Retinal pigment epithelial cell (primary cell): ENCODE results near the gene TCIRG1.
"Not testable (repeated sequence)": the region's sequence is repeated elsewhere in the genome, so short reads cannot be mapped to it uniquely, and the experiment has no call there.

Source experiments
- DNase-seq: peaks from one replicate; pipeline ENCODE4 v3.0.0-alpha.2; 2010; ENCODE audit warnings: low read depth
- H3K4me3 ChIP-seq: 2 replicates; pipeline ENCODE4 v1.5.1; 2011; ENCODE audit warnings: mild to moderate bottlenecking, low read length, control low read depth, moderate library complexity
- TF ChIP-seq, protein P1 (sequence below): conservative IDR thresholded peaks from 2 replicates; pipeline ENCODE4 v1.5.1; 2011; ENCODE audit warnings: low read depth, low read length, control low read depth, inconsistent platforms

Gene TCIRG1, protein sequence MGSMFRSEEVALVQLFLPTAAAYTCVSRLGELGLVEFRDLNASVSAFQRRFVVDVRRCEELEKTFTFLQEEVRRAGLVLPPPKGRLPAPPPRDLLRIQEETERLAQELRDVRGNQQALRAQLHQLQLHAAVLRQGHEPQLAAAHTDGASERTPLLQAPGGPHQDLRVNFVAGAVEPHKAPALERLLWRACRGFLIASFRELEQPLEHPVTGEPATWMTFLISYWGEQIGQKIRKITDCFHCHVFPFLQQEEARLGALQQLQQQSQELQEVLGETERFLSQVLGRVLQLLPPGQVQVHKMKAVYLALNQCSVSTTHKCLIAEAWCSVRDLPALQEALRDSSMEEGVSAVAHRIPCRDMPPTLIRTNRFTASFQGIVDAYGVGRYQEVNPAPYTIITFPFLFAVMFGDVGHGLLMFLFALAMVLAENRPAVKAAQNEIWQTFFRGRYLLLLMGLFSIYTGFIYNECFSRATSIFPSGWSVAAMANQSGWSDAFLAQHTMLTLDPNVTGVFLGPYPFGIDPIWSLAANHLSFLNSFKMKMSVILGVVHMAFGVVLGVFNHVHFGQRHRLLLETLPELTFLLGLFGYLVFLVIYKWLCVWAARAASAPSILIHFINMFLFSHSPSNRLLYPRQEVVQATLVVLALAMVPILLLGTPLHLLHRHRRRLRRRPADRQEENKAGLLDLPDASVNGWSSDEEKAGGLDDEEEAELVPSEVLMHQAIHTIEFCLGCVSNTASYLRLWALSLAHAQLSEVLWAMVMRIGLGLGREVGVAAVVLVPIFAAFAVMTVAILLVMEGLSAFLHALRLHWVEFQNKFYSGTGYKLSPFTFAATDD

DNA sequence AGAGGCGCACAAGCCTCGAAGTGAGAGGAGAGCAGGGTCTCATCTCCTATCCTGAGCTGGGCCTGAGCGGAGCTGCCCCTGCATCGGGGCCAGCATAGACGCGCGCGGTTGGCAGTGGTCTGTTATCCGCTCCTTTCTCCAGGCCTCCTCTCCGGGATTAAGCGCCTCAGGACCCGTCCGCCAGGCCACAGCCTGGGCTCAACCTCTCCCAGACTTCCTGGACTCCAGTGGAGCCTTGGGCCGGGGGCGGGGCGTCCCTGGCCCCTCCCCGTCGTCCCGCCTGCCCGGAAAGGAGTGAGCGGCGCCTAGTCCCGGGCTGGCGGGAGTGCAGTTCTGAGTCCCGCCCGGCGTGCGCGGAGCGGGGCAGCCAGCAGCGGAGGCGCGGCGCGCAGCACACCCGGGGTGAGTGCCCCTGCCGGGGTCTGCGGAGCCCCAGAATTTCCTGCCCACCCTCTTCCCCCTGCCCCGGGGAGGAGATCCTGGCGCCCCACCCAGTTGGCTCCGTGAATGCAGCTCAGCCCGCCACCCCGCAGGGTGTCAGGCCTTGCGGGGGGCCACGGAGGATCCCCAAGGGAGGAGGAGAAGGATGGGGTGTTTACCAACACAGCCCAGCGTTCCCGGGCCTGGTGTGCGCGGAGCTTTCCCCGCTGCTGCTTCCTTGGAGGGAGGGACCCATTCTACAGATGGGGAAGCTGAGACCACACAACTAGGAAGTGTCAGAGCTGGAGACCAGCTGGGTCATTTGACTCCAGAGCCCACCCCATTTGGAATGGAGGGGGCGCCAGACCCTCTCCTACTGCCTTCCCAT, at the start of gene TCIRG1:
Gene TCIRG1 (plus strand): TSS at position 308 of the 808 bp plus-strand sequence. CDS start 2,247 bp downstream, outside the sequence.
- peak within 1 kb of the TSS; percentile 55 for H3K4me3 ChIP-seq
- no peak for DNase-seq
- TF ChIP-seq, protein P1, sequence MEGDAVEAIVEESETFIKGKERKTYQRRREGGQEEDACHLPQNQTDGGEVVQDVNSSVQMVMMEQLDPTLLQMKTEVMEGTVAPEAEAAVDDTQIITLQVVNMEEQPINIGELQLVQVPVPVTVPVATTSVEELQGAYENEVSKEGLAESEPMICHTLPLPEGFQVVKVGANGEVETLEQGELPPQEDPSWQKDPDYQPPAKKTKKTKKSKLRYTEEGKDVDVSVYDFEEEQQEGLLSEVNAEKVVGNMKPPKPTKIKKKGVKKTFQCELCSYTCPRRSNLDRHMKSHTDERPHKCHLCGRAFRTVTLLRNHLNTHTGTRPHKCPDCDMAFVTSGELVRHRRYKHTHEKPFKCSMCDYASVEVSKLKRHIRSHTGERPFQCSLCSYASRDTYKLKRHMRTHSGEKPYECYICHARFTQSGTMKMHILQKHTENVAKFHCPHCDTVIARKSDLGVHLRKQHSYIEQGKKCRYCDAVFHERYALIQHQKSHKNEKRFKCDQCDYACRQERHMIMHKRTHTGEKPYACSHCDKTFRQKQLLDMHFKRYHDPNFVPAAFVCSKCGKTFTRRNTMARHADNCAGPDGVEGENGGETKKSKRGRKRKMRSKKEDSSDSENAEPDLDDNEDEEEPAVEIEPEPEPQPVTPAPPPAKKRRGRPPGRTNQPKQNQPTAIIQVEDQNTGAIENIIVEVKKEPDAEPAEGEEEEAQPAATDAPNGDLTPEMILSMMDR, result no peak

DNA sequence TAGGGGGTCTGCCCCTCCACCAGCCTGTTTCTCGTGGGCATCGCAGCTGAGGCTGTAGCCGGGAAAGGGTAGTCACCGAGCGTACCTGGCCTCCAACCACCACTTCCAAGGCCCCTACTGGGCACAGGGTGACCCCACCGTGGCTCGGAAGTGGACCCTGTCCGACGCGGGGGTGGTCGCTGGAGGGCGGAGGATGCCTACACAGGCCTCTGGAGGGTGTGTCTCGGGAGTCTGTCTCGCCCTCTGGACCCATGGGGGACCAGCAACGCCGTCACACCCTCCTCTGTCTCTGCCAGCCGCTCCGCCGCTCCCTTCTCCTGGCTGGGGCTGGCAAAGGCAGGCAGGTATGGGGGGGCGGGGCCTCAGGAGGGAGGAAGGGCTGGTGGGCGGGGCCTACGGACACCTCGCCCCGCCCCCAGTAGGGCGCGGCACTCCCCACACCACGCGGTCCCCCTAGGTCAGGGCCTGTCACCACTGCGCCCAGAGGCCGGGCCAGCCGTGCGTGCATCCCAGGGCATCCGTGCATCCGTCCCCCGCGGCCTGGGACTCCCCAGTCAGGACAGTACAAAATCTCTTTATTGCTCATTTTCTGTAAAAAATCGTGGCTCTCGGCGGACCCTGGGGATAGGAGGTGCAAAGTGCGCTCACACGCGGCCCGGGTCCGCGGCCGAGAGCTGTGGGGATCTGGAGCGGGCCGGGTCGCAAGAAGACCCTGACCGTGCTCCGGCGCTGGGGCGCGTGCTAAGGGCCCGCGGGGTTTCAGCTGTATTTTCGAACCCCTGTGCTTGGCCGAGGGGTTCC, 48.1 kb upstream of the TCIRG1 start:
- not testable (repeated sequence) for H3K4me3 ChIP-seq, DNase-seq

DNA sequence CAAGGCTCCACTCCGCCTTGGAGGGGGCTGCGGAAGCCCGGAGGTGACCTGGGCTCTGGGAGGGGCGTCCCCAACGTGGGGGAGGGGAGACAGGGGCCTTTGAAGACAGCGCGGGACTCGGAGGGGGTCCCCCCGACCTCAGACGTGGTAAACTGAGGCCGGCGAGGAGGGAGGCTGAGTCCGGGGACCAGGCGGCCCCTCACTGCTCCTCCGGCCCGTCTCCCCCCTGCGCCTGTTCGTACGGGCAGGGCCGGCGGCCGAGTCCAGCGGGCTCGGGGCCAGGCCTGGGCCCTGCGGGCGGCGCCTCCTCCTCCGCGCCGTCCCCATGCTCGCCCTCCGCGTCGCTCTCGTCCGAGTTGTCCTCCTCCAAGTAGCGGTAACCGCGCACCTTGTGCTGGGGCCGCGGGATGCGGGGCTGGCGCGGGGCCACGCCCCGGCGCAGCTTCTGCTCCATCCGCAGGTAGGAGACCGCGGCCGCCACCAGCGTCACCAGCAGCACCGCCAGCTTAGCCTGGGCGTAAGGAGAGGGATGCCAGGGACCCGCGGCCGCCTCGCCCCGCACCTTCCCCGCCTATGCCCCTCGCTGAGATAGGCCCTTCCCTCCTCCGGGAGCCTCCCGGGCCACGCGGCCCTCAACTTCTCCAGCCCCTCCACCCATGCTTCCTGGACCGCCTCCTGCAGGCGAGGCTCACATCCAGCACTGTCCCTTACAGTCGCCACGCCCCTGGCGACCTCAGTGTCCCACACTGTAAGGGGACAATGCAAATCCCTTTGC, 47.3 kb upstream of the TCIRG1 start:
- not testable (repeated sequence) for DNase-seq, H3K4me3 ChIP-seq

DNA sequence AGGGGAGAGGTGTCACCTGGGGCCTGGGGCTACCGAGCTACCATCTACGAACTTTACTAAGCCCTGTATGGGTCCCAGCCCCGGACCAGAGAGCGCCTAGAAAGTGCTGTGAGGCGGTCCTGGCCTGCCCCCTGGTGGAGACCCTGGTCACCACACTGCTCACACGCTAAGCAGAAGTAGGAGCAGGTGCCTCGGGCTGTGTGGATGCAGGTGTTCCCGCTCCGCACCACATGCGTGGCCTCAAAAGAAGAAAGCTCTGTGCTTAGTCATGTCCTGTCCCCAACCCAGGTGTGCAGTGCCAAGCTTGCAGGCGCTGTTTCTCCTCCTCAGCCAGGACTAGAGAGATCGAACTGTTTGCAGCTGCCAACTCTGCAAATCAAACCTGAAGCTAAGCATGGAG, 45.0 kb upstream of the TCIRG1 start:
- TF ChIP-seq, protein P1, result peak; percentile 53
- H3K4me3 ChIP-seq, DNase-seq: not testable (repeated sequence)

DNA sequence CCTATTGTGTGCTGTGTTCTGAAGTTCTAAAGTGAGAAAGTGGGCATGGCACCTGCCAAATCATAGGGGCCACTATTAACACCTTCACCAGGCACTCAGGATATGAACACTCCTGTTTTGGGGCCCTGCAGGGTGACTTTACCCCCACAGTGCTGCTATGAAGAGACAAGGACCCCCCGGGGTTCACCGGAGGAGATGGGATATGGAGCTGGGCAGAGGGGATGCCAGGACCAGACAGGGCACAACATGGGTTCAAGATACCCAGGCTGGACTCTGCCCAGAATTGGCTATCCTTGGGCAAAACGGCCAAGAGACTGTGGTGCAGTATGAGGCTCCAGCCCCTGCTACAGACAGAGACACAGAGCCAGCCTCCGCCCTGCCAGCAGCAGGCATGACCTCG, 44.4 kb upstream of the TCIRG1 start:
- DNase-seq, H3K4me3 ChIP-seq: not testable (repeated sequence)

DNA sequence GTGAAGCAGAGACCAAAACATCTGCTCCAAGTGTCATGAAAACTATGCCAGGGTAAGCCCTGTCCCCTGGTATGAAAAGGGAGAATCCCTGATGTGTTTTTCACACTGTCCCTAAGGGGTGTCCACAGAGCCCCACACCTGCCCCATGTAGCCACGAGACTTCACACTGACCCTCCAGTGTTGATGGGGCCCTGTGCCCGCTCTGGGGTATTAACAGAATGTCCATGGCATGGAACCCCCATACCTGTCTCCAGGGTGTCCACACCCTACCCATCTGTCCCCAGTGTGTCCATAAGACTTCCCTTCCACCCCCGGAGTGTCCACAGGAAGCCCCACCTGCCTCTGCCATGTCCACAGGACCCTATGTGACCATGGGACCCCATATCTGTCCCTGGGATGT, 43.7 kb upstream of the TCIRG1 start:
- not testable (repeated sequence) for DNase-seq, H3K4me3 ChIP-seq

DNA sequence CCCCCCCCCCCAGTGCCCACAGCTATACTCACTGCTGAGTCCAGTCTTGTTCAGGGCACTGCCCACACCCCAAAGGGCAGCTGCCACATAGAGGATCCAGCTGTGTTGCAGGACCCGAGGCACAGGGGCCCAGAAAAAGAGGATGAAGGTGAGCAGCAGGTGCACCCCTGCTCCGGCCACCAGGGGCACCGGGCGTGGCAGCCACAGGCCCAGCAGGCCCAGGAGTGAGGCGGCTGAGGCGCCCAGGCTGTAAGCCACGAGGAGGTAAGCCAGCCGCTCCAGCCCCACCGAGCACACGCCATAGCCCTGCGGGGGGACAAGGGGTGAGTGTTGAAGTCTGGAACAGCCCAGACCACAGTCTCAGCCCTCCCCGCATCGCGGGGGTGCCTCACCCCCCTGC, 43.2 kb upstream of the TCIRG1 start:
- DNase-seq, H3K4me3 ChIP-seq: not testable (repeated sequence)

DNA sequence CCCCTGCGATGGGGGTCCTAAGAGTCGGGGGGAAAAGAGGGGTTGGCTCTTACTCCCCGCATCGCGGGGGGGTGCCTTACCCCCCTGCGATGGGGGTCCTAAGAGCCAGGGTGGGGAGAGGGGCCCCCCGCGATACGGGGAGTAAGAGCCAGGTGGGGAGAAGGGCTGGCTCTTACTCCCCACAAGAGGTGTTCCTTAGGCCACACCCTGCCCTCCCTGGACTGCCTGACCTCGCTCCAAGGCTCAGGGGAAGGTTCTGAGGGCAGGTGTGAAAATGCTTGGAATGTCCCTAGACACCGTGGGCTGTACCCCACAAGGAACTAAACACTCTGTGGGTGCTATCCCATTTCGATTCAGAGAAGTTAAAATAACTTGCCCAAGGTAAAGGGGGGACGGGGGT, 42.8 kb upstream of the TCIRG1 start:
- TF ChIP-seq, protein P1, result no peak
- DNase-seq, result no peak

More for the DNA sequence above, 42.8 kb upstream of the TCIRG1 start:
- no peak overlapping the region for H3K4me3 ChIP-seq
